Measurements from ENCODE around the gene SFTPB.

- TF ChIP-seq CTCF (IDR thresholded peaks at IDR 0.05) (peak; percentile 85 to 97 (median 96)), POLR2AphosphoS5 (IDR thresholded peaks at IDR 0.05) (peak in 1 of 3 donors; percentile 24), POLR2A (IDR thresholded peaks at IDR 0.05) (no peak)
Measured at GRCh38 chr2:85678794-85679672, 11.0 kb upstream of the SFTPB start.
